D721Med (cell line): ENCODE results near the gene U2AF1L4.

ENCODE experiments used
- DNase-seq: peaks from one replicate; pipeline ENCODE4 v3.0.0; 2011; ENCODE audit warnings: low spot score; ENCODE audit not compliant: insufficient read length
- FAIRE-seq: peaks from 2 replicates; lab custom pipeline; 2011; peaks lifted over from hg19 to GRCh38; lab: Jason Lieb, UNC
- CTCF ChIP-seq: IDR thresholded peaks from 2 replicates; pipeline ENCODE4 v1.5.1; 2012; ENCODE audit warnings: mild to moderate bottlenecking, control low read depth; ENCODE audit not compliant: insufficient read depth; ENCODE audit errors: missing control alignments

The U2AF1L4 gene

GRCh38 chr19:35731353-35731752 is 13.9 kb downstream of the U2AF1L4 start:
- peak; percentile 12 for DNase-seq
- TF ChIP-seq CTCF: no peak
- no peak for FAIRE-seq

GRCh38 chr19:35730326-35730725 is 14.9 kb downstream of the U2AF1L4 start:
- DNase-seq (no peak), FAIRE-seq (no peak)
- no peak for TF ChIP-seq CTCF

- no peak for FAIRE-seq
- DNase-seq: no peak
- TF ChIP-seq CTCF: no peak
Measured at GRCh38 chr19:35729763-35730162, 15.5 kb downstream of the U2AF1L4 start.

- TF ChIP-seq CTCF: no peak
- no peak for DNase-seq
- no peak for FAIRE-seq
Measured at GRCh38 chr19:35729021-35729420, 16.2 kb downstream of the U2AF1L4 start.

- FAIRE-seq: no peak
- DNase-seq: no peak
- no peak for TF ChIP-seq CTCF
Measured at GRCh38 chr19:35727956-35728706, 17.1 kb downstream of the U2AF1L4 start.

- no peak for FAIRE-seq
Measured at GRCh38 chr19:35727053-35727955, 17.9 kb downstream of the U2AF1L4 start.

More at GRCh38 chr19:35727053-35727955, 17.9 kb downstream of the U2AF1L4 start:
- no peak for TF ChIP-seq CTCF
- DNase-seq: no peak
